HG03196 (cell line): ENCODE measurements around the gene RNF166.

Experiments
- ATAC-seq: cut with Tn5 transposase; IDR thresholded peaks from one replicate; pipeline ENCODE4 v1.9.1; 2021; ENCODE audit not compliant: unreplicated experiment

Gene RNF166

GRCh38 chr16:88694221-88695087 is 11.8 kb downstream of the RNF166 start:
- no peak for ATAC-seq

- no peak for ATAC-seq
These were observed 12.6 kb downstream of the RNF166 start for GRCh38 chr16:88693420-88694177.

GRCh38 chr16:88692861-88693260 is 13.3 kb downstream of the RNF166 start:
- ATAC-seq: no peak

GRCh38 chr16:88691924-88692560 is 14.2 kb downstream of the RNF166 start:
- ATAC-seq: no peak

- no peak for ATAC-seq
These were observed 14.9 kb downstream of the RNF166 start for GRCh38 chr16:88691129-88691813.

GRCh38 chr16:88690341-88691128 is 15.7 kb downstream of the RNF166 start:
- no peak for ATAC-seq

- no peak for ATAC-seq
These were observed 18.0 kb downstream of the RNF166 start for GRCh38 chr16:88688013-88688778.

GRCh38 chr16:88687676-88688012 is 18.6 kb downstream of the RNF166 start:
- no peak for ATAC-seq

- ATAC-seq: no peak
These were observed 19.0 kb downstream of the RNF166 start for GRCh38 chr16:88687254-88687576.

- peak; percentile 65 for ATAC-seq
These were observed 19.6 kb downstream of the RNF166 start, which contains the start of gene SNAI3 for GRCh38 chr16:88686439-88687253. Gene SNAI3, minus strand, starts transcription at chr16:88686507. Its CDS starts 101 bp downstream, at chr16:88686406.

- ATAC-seq: peak; percentile 2
These were observed 20.2 kb downstream of the RNF166 start for GRCh38 chr16:88686062-88686438.

- no peak for ATAC-seq
These were observed 20.8 kb downstream of the RNF166 start for GRCh38 chr16:88685156-88686061.

- no peak for ATAC-seq
These were observed 21.5 kb downstream of the RNF166 start for GRCh38 chr16:88684569-88685155.

- peak; percentile 63 for ATAC-seq
These were observed 24.3 kb downstream of the RNF166 start for GRCh38 chr16:88681709-88682451.

- ATAC-seq: no peak
These were observed 25.0 kb downstream of the RNF166 start for GRCh38 chr16:88681084-88681680.

- ATAC-seq: no peak
These were observed 25.6 kb downstream of the RNF166 start for GRCh38 chr16:88680554-88681083.
